Cardiac muscle cell (in vitro differentiated cells and primary cell): Measurements from ENCODE around the gene CRIM1. TPM values are rescaled to one million over a fixed set of nuclear protein-coding genes. Genes with fewer than 3 reads are reported as not detected.

Experiments used
- DNase-seq, 2 donors: peaks; one replicate each; pipeline versions ENCODE4 v3.0.0 to v3.0.0-alpha.2; 2010 to 2017; ENCODE audit warnings: low read depth in 1 of 2, low spot score in 1 of 2
- H3K27ac ChIP-seq: fragments of 200-600 bp; sonication (generic); 2 replicates; pipeline ENCODE4 v1.5.1; 2016
- H3K27me3 ChIP-seq: fragments of 200-600 bp; sonication (generic); 2 replicates; pipeline ENCODE4 v1.6.0; 2016; ENCODE audit warnings: control low read depth
- H3K36me3 ChIP-seq: fragments of 200-600 bp; sonication (generic); 2 replicates; pipeline ENCODE4 v1.5.1; 2016; ENCODE audit warnings: control low read depth
- H3K4me1 ChIP-seq: fragments of 200-600 bp; sonication (generic); 2 replicates; pipeline ENCODE4 v1.8.1; 2017; ENCODE audit warnings: low read depth, mild to moderate bottlenecking, mixed run types
- H3K4me3 ChIP-seq: fragments of 200-600 bp; sonication (generic); 2 replicates; pipeline ENCODE4 v1.5.1; 2016; ENCODE audit warnings: mild to moderate bottlenecking
- H3K9me3 ChIP-seq: fragments of 200-600 bp; sonication (generic); 2 replicates; pipeline ENCODE4 v1.5.1; 2017; ENCODE audit warnings: low read depth, mild to moderate bottlenecking, control low read depth
- CTCF ChIP-seq: IDR thresholded peaks from 2 replicates; pipeline ENCODE4 v1.5.1; 2012; ENCODE audit warnings: low read depth, mild to moderate bottlenecking, low read length
- polyA plus RNA-seq: library from polyadenylated mRNA; unstranded; fragments of >200 nt; fragmentation: Nextera tagmentation; extraction: Ambion mirVana; gene quantifications from 2 replicates; pipeline ENCODE4 v1.2.1, GENCODE V29; 2016
- total RNA-seq: library from RNA; depleted of rRNA; stranded (reverse); fragments of >200 nt; gene quantifications from 2 replicates; pipeline ENCODE4 v1.2.3, GENCODE V29; 2016

The CRIM1 gene
- total and polyA plus RNA-seq, 2 experiments from 2014 or later, result 2.4 to 5.4 TPM

GRCh38 chr2:36389091-36389564, 33.5 kb downstream of the CRIM1 start:
- H3K27ac ChIP-seq, result no peak overlapping the region
- H3K27me3 ChIP-seq, result peaks cover 8% of the 10 kb centered on the region
- TF ChIP-seq CTCF, result no peak
- DNase-seq, result peak; percentile 58 to 76
- no peaks in the 10 kb centered on the region for H3K36me3 ChIP-seq
- no peaks in the 10 kb centered on the region for H3K9me3 ChIP-seq
- H3K4me3 ChIP-seq, result no peak overlapping the region
- peaks cover 5% of the 10 kb centered on the region for H3K4me1 ChIP-seq

- no peak for TF ChIP-seq CTCF
- no peak for DNase-seq
- H3K27me3 ChIP-seq, result peaks cover 8% of the 10 kb centered on the region
- no peaks in the 10 kb centered on the region for H3K9me3 ChIP-seq
- no peak overlapping the region for H3K4me3 ChIP-seq
- no peaks in the 10 kb centered on the region for H3K36me3 ChIP-seq
- no peak overlapping the region for H3K27ac ChIP-seq
- peaks cover 5% of the 10 kb centered on the region for H3K4me1 ChIP-seq
Observed at GRCh38 chr2:36389577-36389976, 34.0 kb downstream of the CRIM1 start.

GRCh38 chr2:36392571-36393255, 37.1 kb downstream of the CRIM1 start:
- Histone ChIP-seq H3K4me1 (peaks cover 5% of the 10 kb centered on the region), H3K27me3 (peaks cover 7% of the 10 kb centered on the region), H3K27ac (no peak overlapping the region), H3K4me3 (no peak overlapping the region), H3K9me3 (no peaks in the 10 kb centered on the region), H3K36me3 (no peaks in the 10 kb centered on the region)
- no peak for TF ChIP-seq CTCF
- DNase-seq, result no peak

- DNase-seq, result no peak
- Histone ChIP-seq H3K27me3 (peaks cover 7% of the 10 kb centered on the region), H3K27ac (no peak overlapping the region), H3K9me3 (no peaks in the 10 kb centered on the region), H3K4me1 (peaks cover 3% of the 10 kb centered on the region), H3K36me3 (no peaks in the 10 kb centered on the region), H3K4me3 (no peak overlapping the region)
- TF ChIP-seq CTCF, result no peak
Observed at GRCh38 chr2:36393738-36394256, 38.2 kb downstream of the CRIM1 start.

GRCh38 chr2:36394804-36395203, 39.2 kb downstream of the CRIM1 start:
- Histone ChIP-seq H3K27me3 (peaks cover 7% of the 10 kb centered on the region), H3K9me3 (no peaks in the 10 kb centered on the region), H3K4me3 (no peak overlapping the region), H3K36me3 (no peaks in the 10 kb centered on the region), H3K4me1 (peaks cover 9% of the 10 kb centered on the region), H3K27ac (no peak overlapping the region)
- DNase-seq, result no peak
- no peak for TF ChIP-seq CTCF
